Activated CD8-positive, alpha-beta memory T cell treated with anti-CD3 and anti-CD28 coated beads, Interleukin-2, amount 50 U/mL, for 1 hour (primary cell): Measurements from ENCODE around the gene FUT4.
"Not testable (repeated sequence)": the region's sequence is repeated elsewhere in the genome, so short reads cannot be mapped to it uniquely, and the experiment has no call there.

ENCODE experiments used
- DNase-seq: peaks from one replicate; pipeline ENCODE4 v3.0.0-alpha.2; 2020; ENCODE audit errors: extremely low read depth

FUT4 gene

DNA sequence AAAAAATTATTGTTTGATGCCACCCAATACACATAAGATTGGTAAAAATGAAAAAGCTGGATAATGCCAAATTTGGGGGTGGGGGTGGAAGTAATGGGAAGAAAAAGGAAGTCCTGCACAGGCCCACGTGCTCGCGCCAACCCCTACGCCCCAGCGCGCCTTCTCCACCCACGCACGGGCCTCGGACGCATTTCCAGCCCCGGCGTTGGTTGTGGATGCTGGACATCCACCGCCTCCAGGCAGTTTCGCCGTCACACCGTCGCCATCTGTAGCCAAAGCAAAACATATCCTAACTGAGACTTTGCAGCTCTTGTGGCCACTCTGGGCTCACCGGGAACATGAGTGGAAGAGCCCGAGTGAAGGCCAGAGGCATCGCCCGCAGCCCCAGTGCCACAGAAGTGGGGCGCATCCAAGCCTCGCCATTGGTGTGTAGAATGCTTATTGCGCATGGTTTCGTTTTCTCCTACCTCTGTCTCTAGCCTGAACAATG is 23.5 kb downstream of the FUT4 start, which contains the start of gene PIWIL4:
PIWIL4 (plus strand) TSS at position 188 of the 490 bp plus-strand sequence; CDS start at position 339, 151 bp downstream.
- DNase-seq: no peak

DNA sequence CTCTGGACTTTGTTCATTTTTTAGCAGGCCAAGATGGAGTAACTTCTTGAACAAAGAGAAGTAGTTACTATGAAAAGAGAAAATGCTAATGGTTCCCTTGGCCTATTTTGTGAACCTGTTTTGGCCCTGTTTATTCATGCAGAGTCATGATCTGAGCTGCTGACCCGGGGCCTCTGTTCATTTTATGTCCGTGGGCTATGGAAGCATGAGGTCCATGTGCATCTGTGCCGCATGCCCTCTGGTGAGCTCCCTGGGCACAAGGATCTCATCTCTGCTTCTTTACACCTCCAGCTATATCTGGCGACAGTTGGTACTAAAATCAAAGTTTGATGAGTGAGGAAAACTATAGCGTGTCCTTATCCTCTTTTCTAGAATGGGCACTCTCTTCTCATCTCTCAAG is 24.5 kb downstream of the FUT4 start:
- no peak for DNase-seq

DNA sequence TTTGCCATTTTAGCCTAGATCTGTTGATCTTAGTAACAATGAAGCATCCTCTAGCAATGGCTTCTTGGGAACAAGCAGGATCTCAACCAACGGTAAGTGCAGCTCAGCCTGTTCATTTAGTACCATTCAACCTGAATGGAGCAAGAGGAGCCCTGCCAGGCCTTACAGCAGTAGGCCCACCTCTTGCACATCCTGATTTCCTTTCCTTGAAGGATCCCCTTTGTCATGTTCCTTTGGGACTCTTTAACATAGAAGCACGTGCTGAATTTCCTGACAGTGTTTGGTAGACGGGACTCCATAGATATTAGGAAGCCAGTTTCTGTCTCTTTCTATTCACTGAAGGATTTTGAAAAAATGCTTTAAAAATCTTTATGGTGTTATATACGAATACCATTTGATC is 25.0 kb downstream of the FUT4 start:
- DNase-seq: no peak

GRCh38 chr11:94572975-94573374 is 29.3 kb downstream of the FUT4 start:
- DNase-seq: not testable (repeated sequence)

GRCh38 chr11:94574193-94574961 is 30.7 kb downstream of the FUT4 start:
- no peak for DNase-seq

- DNase-seq: no peak
These were observed 32.6 kb downstream of the FUT4 start for GRCh38 chr11:94576306-94576705.

DNA sequence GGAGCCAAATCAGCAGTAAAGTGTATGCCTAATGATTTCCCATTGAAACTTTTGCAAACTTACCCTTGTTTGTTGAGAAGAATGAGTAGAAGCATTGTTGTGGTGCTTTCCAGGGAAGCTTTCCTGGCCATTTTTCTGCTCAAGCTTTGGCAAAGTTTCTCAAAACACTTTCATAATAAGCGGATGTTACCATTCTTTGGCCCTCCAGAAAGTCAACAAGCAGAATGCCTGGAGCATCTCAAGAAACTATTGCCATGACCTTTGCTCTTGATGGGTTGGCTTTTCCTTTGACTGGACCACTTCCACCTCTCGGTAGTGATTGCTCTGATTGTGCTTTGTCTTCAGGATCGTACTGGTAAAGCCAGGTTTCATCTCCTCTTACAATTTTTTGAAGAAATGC is 34.1 kb downstream of the FUT4 start:
- no peak for DNase-seq

- DNase-seq: no peak
These were observed 38.2 kb downstream of the FUT4 start for GRCh38 chr11:94581926-94582325.

DNA sequence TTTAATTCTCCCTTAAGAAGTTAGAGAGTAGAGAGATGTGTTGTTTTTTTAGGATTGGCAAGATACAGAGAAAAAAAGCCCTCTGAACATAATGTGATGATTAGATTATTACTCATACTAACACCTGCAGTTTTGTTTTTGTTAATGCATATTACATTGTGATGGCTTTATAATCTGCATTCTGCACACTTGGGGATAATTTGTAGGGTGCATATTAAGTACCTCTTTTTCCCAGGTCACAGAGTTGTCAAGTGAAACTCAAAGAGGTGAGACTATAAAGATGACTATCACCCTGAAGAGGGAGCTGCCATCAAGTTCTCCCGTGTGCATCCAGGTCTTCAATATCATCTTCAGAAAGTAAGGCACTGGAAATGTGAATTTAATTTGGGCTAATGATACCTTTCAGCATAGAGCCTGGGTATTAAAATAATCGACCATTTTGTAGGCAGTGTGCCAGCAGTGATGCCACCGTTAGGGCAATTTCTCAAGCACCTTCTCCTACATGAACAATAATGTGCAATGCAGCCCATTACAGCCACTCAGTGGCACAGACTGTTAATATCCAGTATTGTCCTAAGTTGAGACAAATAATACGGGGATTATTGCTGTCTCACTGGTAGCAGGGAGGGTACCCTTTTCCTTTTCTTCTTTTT is 39.6 kb downstream of the FUT4 start:
- DNase-seq: no peak

DNA sequence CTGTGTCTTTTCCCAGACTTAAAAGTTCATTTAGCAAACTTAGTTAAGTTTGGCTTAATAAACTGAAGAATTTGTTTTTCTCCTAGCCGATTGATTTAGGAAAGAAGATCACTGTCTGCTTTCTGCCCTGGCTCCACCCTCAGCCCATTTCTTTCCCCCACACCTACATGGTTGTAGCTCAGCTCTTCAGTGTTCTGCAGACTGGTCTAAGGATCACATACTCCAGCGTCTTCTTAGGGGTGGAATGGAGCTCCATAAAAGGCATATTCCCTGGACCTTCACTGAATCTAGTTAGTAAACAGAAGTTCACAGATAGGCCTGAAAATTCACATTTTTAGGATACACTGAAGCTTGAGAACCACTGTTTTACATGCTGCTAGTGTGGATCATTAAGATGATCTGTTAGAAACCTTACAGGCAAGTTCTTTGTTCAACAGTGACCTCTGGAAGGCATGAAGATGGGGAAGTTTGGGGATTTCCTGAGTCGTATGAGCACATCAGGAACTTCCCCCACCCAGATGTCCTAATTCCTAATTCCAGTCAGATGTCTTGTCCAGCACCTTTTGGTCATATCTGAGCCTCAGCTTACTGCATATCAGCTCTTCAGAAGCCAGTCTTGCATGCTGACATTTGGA is 40.3 kb downstream of the FUT4 start:
- no peak for DNase-seq

GRCh38 chr11:94584978-94585377 is 41.3 kb downstream of the FUT4 start:
- DNase-seq: no peak

- no peak for DNase-seq
These were observed 41.7 kb downstream of the FUT4 start for GRCh38 chr11:94585399-94585798.

DNA sequence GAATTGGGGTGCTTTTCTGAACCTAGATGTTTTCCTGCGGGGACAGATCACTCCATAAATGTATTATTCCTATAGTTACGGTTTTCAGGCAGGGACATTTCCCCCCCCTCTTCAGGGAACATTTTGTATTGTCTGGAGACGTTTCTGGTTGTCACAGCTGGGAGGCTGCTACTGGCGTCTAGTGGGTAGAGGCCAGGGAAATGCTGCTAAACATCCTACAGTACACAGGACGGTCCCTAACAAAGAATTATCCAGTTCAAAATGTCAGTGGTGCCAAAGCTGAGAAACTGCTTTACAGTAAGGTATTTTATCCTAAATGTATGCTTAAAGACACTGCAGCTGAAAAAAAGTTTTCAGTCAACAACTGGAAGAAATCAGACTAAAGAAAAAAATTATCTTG is 42.8 kb downstream of the FUT4 start:
- no peak for DNase-seq

GRCh38 chr11:94586978-94587377 is 43.3 kb downstream of the FUT4 start:
- DNase-seq: no peak

- no peak for DNase-seq
These were observed 44.7 kb downstream of the FUT4 start for GRCh38 chr11:94588366-94588942.

GRCh38 chr11:94590352-94591041 is 46.8 kb downstream of the FUT4 start:
- no peak for DNase-seq

DNA sequence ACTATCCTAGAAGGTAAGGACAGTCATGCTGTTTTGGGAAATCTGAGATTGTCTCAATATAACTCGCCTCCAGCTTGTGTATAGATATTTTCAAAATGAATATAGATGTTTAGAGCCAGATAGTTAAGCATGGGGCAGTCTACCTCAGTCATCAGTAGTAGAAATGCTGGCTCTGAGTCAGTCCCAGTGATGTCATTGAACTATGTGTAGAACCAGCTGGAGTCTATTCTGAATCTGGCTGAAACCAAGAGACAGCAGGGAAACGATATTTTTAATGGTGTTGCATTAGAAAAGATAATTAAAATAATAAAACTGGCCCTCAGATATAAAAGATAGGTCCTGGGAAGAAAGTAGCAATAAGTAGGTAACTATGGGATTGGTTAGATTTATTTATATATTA is 49.3 kb downstream of the FUT4 start:
- no peak for DNase-seq

GRCh38 chr11:94595076-94595475 is 51.4 kb downstream of the FUT4 start:
- DNase-seq: no peak

- DNase-seq: no peak
These were observed 54.2 kb downstream of the FUT4 start for GRCh38 chr11:94597896-94598295.
